ENCODE results near the gene CXCL16. TPM values are rescaled to one million over a fixed set of nuclear protein-coding genes. Genes with fewer than 3 reads are reported as not detected.

CXCL16 gene
- total and polyA plus RNA-seq, 10 of the 15 experiments (the other 5 are each of a cell fraction or from before 2014, with no cell fraction given): 0.15 to 2.2 (median 0.65) TPM

DNA sequence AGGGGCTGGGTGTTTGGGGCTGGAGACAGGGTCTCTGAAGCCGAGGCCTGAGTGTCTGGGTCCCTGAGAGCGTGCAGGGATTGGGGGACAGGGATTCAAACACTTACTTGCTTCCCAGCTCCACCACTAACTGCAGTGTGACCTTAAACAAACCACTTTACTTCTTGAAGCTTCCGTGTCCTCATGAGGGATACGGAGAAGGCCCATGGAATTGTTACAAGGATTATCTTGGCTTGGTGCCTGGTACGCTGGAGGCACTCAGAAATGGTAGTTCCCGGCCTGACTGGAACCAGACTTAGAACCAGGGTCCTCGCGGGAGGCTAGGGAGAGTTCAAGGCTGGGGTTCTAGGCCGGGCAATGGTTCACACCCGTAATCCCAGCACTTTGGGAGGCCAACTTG, 2.9 kb upstream of the CXCL16 start (continued):
- TF ChIP-seq, protein P1, sequence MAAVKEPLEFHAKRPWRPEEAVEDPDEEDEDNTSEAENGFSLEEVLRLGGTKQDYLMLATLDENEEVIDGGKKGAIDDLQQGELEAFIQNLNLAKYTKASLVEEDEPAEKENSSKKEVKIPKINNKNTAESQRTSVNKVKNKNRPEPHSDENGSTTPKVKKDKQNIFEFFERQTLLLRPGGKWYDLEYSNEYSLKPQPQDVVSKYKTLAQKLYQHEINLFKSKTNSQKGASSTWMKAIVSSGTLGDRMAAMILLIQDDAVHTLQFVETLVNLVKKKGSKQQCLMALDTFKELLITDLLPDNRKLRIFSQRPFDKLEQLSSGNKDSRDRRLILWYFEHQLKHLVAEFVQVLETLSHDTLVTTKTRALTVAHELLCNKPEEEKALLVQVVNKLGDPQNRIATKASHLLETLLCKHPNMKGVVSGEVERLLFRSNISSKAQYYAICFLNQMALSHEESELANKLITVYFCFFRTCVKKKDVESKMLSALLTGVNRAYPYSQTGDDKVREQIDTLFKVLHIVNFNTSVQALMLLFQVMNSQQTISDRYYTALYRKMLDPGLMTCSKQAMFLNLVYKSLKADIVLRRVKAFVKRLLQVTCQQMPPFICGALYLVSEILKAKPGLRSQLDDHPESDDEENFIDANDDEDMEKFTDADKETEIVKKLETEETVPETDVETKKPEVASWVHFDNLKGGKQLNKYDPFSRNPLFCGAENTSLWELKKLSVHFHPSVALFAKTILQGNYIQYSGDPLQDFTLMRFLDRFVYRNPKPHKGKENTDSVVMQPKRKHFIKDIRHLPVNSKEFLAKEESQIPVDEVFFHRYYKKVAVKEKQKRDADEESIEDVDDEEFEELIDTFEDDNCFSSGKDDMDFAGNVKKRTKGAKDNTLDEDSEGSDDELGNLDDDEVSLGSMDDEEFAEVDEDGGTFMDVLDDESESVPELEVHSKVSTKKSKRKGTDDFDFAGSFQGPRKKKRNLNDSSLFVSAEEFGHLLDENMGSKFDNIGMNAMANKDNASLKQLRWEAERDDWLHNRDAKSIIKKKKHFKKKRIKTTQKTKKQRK (IDR thresholded peaks at IDR 0.05; ENCODE audit: low read depth, low read length): no peak
- TF ChIP-seq CREM (IDR thresholded peaks at IDR 0.05; ENCODE audit: low read depth): no peak
- no peak for TF ChIP-seq BACH1 (IDR thresholded peaks at IDR 0.05; ENCODE audit: borderline replicate concordance)
- TF ChIP-seq, protein P2, sequence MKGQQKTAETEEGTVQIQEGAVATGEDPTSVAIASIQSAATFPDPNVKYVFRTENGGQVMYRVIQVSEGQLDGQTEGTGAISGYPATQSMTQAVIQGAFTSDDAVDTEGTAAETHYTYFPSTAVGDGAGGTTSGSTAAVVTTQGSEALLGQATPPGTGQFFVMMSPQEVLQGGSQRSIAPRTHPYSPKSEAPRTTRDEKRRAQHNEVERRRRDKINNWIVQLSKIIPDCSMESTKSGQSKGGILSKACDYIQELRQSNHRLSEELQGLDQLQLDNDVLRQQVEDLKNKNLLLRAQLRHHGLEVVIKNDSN (IDR thresholded peaks at IDR 0.05; ENCODE audit: borderline replicate concordance, extremely low read length, insufficient read depth, low read depth, low read length): no peak
- TF ChIP-seq, protein P3, sequence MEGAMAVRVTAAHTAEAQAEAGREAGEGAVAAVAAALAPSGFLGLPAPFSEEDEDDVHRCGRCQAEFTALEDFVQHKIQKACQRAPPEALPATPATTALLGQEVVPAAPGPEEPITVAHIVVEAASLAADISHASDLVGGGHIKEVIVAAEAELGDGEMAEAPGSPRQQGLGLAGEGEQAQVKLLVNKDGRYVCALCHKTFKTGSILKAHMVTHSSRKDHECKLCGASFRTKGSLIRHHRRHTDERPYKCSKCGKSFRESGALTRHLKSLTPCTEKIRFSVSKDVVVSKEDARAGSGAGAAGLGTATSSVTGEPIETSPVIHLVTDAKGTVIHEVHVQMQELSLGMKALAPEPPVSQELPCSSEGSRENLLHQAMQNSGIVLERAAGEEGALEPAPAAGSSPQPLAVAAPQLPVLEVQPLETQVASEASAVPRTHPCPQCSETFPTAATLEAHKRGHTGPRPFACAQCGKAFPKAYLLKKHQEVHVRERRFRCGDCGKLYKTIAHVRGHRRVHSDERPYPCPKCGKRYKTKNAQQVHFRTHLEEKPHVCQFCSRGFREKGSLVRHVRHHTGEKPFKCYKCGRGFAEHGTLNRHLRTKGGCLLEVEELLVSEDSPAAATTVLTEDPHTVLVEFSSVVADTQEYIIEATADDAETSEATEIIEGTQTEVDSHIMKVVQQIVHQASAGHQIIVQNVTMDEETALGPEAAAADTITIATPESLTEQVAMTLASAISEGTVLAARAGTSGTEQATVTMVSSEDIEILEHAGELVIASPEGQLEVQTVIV (IDR thresholded peaks at IDR 0.05; ENCODE audit: borderline replicate concordance, partially characterized antibody): no peak
- TF ChIP-seq, protein P4, sequence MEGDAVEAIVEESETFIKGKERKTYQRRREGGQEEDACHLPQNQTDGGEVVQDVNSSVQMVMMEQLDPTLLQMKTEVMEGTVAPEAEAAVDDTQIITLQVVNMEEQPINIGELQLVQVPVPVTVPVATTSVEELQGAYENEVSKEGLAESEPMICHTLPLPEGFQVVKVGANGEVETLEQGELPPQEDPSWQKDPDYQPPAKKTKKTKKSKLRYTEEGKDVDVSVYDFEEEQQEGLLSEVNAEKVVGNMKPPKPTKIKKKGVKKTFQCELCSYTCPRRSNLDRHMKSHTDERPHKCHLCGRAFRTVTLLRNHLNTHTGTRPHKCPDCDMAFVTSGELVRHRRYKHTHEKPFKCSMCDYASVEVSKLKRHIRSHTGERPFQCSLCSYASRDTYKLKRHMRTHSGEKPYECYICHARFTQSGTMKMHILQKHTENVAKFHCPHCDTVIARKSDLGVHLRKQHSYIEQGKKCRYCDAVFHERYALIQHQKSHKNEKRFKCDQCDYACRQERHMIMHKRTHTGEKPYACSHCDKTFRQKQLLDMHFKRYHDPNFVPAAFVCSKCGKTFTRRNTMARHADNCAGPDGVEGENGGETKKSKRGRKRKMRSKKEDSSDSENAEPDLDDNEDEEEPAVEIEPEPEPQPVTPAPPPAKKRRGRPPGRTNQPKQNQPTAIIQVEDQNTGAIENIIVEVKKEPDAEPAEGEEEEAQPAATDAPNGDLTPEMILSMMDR (IDR thresholded peaks at IDR 0.05 in 2 of 3, conservative IDR thresholded peaks at IDR 0.05 in 1 of 3; ENCODE audit: control insufficient read depth in 2 of 3, extremely low read depth in 1 of 3, insufficient read depth in 1 of 3, low read depth in 3 of 3, low read length in 3 of 3): no peak
- TF ChIP-seq SPI1 (IDR thresholded peaks at IDR 0.05; ENCODE audit: borderline replicate concordance, insufficient read depth, low read depth, low read length): no peak

Measured in GM12878 (cell line).